Stimulated activated CD8-positive, alpha-beta memory T cell treated with anti-CD3 and anti-CD28 coated beads, Interleukin-2, amount 100 ng/mL, for 1 hour (primary cell): Measurements from ENCODE around the gene CRYGD.

Experiments
- DNase-seq, 2 donors: peaks; one replicate each; pipeline ENCODE4 v3.0.0-alpha.2; 2020; ENCODE audit warnings: low read depth in 2 of 2

Gene CRYGD

GRCh38 chr2:208083807-208084206 lies 40.5 kb downstream of the CRYGD start:
- no peak for DNase-seq

DNA sequence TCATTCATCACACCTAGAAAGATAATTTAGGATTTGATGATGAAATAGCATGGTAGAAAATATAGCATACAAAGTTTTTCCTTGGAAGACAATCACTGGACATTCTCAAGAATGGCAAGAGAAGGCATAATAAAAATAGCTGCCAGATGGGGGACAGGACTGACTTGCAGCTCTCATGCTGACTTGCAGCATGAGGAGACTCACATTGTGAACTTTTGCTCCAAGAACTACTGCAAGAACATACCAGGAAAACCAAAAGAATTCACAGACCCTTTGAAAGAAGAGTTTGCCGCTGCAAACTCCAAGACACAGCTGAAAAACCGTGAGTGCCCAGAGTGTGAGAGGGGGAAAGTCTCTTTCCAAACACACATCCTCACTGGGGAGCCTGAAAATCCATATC lies 47.0 kb downstream of the CRYGD start:
- DNase-seq: no peak

DNA sequence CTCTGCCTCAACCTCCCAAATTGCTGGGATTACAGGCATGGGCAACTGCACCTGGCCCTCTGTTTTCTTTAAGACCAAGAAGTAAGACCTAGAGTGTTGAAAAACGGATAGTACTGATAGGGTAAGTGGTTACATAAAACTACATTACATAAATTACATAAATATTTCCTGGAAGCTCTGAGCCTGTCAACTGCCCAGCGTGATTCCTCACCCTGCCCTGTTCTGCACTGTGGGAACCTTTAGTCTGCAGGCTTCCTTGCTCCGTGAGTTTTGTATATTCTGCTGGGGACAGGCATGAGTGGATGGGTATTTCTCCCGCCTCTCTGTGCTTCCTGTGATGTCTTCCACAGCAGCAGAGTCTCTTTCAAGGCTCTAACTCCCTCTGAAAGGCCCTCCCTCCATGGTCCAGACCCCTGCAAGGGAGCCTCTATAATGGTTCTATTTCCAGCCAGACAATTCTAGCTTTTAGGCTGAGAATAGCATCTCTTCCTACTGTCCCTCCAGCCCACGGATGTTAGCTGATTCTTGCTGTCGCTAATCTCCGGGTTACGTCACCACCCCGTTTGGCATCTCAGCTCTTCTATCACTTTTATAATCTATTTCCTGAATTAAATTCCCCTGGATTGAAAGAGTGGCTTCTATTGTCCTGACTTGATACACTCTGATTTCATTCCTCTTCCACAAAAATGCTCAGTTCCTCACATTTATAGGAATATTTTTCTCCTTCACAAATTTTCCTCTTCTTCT lies 49.5 kb downstream of the CRYGD start:
- DNase-seq: no peak

DNA sequence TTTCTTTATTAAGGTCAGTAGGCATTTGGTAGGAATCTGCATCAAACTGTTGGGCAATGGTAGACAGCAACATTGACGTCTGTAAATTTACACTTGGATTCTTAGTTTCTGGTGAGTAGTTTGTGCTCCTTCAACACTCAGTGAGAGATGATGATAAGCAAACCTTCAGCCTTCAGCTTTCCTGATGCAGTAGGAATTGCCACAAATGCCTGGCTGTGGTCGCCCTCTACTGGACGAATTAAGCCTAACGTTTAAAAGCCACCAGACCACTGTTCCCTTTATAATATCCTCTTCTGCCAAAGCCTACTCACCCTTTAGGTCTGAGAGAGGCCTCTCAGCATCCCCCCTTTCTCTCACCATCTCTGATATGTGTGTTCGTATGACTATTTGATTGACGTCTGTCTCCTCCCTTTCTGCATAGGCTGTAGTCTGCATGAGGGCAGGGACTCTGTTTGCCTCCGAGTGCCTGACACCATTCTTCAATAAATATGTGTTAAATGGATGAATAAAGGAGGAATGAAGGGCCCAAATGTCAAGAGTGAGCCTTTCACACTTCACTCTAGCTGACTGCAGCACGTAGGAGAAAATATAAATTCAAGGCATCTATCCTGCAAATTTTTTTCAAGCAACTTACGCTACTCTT lies 52.0 kb downstream of the CRYGD start:
- peak; percentile 9 to 10 for DNase-seq
